Stimulated activated CD4-positive, alpha-beta T cell treated with anti-CD3 and anti-CD28 coated beads, Interleukin-4, amount 100 ng/mL, for 4 hours (primary cell): Measurements from ENCODE around the gene MSLN.
"Not testable (repeated sequence)": the region's sequence is repeated elsewhere in the genome, so short reads cannot be mapped to it uniquely, and the experiment has no call there.

Experiments used
- DNase-seq, 2 experiments: peaks; one replicate each; pipeline ENCODE4 v3.0.0-alpha.2; 2020

MSLN gene

GRCh38 chr16:735982-736453 lies 24.5 kb upstream of the MSLN start:
- DNase-seq, result no peak

GRCh38 chr16:736936-737481 lies 23.5 kb upstream of the MSLN start:
- no peak for DNase-seq

DNA sequence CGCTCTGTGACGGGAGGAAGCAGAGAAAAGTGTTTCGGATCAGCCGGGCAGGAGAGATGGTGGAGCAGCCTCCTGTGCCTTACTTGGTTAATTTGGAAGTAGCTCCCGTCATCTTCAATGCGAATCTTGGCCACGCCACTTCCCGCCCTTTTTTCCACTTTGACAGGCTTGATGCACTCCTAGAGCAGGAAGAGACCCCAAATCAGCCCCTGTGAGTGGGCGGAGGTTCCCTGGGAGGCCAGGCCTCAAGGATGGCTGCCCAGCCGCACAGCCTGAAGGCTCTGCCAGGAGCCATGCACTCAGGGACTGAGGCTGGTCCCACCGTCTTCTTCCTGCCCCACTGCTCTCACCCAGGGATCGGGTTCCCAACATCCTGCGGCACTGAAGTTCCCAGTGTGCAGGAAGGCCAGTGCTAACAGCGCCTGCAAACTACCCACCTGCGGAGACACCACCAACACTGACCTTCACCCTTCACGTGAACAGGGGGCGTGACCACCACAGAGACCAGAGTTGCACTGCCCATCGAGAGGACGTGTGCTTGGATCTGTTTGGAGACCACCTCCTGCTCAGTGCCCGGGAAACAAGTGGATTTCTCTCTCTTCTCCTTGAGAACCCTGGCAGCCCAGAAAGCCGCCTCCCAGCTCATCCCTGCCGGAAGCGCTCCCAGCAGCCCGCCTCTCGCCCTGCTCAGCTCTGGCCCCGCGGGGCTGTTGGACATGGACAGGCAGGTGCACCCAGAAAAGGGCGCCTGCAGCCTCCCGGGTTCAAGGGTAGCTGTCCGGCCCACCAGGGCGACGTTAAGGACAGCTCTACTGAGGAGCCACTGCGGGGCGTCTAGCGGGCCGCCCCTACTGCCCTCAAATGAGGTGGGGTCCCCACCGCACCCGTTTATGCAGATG lies 20.7 kb upstream of the MSLN start:
- DNase-seq, result no peak

- DNase-seq, result no peak
These were observed 20.1 kb upstream of the MSLN start for GRCh38 chr16:740459-740763.

DNA sequence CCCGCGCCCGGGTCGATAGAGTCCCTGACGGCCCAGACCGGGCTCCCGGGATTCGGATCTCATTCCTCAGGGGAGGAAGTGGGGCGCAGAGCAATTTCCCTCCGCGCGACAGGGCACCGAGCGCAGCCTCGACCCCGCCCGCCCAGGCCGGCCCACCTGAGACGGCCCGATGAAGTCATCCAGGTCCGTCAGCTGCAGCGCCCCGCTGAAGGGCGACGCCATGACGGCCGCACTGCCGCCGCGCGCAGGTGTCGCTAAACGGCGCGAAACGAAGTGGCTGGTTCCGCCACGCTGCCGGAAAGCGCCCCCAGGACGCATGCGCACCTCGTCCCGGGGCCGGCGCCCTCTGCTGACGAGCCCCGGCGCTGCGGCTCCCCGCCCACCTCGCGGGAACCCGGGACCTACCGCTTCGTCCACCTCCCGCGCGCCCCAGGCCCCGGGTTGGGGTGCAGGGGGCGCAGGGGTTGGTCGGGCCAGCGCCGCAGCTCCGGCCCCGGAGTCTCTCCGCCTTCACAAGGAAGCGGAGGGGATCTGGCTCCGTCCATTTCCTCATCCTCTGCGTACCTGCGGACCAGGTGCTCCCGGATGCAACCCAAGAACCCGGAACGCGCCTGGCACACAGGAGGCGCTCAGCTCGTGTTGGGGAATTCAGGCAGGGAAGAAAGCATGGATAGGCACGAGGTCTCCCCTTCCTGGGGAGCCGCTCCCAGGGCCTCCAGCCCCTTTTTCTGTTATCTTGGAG lies 19.6 kb upstream of the MSLN start, which contains the start of gene CIAO3:
TSS of gene CIAO3 (minus strand) at position 234 of the 742 bp plus-strand sequence. CDS start at position 222, 12 bp downstream.
- DNase-seq, result peak; percentile 89 to 92

DNA sequence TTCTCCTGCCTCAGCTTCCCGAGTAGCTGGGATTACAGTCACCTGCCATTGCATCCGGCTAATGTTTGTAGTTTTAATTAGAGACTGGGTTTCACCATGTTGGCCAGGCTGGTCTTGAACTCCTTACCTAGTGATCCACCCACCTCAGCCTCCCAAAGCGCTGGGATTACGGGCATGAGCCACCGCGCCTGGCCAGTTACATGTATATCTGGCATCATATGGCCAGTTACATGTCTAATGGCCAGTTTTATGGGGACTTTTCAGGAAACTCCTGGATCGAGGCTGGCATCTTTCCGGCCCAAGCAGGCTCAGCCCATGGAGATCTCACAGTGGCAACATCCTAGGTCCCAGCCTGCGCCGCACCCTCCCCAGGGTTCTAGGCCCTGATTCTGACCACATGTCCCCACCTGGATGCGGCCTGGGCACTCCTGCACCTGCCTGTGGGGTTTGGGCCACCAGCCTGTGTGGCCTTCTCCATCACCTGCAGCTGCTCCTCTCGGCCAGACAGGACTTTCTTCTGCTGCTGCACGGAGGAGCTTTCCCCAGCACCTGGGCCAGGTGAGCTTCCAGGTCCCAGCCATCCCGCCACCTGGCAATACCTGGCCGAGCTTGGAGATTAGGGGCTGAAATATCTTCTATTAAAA lies 18.4 kb upstream of the MSLN start:
- no peak for DNase-seq

GRCh38 chr16:742894-743293 lies 17.6 kb upstream of the MSLN start:
- not testable (repeated sequence) for DNase-seq

GRCh38 chr16:743794-744500 lies 16.6 kb upstream of the MSLN start:
- DNase-seq, result no peak

- DNase-seq, result no peak
These were observed 14.8 kb upstream of the MSLN start for GRCh38 chr16:745739-746138.

DNA sequence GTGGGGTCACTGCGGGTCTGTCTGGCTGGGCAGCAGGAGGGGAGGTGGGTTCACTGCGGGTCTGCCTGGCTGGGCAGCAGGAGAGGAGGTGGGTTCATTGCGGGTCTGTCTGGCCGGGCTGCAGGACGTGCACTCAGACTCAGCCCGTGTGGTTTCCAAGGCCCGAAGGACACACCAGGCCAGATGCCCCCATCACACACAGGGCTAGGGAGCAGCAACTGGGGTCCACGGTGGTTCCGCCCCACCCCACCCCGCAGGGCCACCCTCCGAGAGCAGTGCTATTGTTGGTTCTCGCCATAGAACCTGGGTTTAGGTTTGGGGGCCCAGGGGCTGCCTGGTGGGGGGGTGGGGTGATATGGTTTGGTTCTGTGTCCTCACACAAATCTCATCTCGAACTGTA lies 13.9 kb upstream of the MSLN start:
- DNase-seq, result no peak

GRCh38 chr16:747978-748746 lies 12.4 kb upstream of the MSLN start:
- DNase-seq, result no peak

DNA sequence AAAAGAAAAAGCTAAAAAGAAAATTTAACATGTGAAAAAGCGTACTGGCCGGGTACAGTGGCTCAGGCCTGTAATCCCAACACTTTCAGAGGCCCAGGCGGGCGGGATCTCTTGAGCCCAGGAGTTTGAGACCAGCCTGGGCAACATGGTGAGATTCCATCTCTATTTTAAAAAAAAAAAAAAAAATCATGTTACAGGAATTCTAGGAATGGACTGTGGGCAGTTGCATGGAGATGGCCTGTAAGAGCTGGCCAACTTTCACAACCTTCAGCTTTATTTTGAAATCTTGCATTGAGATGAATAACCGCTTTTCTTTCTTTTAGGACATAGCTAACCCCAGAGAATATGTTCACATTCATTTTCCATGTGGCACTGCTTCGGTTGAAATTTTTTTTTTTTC lies 11.5 kb upstream of the MSLN start:
- DNase-seq, result no peak

GRCh38 chr16:750485-750884 lies 10.0 kb upstream of the MSLN start:
- no peak for DNase-seq

DNA sequence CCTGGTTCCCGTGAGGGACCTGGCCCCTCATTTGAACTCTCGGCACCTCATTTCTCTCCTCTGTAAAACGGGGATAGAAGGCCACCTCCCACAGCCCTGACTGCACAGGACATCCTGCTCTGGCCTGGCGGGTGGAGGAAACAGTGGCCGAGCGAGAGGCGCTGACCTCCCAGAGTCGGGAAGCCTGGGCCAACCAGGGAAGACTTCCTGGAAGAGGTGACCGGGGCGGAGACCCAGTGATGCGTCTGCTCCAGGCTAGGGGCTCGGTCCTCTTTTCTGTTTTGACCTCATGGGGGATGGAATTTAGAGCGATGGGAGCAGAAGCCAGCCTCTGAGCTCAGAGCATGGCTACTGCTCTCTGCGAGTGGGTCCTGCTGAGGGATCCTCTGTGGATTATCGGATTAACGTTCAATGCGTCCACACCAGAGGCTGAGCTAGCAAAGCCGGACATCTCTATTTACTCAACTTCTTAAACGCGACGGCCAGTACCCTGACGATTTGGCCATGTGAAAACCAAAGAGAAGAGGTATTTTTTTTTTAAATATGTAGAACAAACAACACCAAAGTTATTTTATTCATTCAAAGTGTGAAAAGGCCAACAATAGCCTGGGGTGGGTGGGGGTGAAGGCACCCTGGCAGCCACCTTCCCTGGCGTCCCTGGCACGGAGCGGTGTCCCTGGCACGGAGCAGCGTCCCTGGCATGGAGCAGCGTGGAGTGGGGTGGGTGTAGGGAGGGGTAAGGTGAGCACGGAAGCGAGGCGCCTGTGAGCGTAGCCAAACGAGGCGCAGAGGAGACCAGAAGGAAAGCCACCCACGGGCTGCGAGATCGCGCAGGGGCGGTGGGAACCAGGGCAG lies 9.2 kb upstream of the MSLN start:
- no peak for DNase-seq

- DNase-seq, result no peak
These were observed 8.6 kb upstream of the MSLN start for GRCh38 chr16:752007-752312.

DNA sequence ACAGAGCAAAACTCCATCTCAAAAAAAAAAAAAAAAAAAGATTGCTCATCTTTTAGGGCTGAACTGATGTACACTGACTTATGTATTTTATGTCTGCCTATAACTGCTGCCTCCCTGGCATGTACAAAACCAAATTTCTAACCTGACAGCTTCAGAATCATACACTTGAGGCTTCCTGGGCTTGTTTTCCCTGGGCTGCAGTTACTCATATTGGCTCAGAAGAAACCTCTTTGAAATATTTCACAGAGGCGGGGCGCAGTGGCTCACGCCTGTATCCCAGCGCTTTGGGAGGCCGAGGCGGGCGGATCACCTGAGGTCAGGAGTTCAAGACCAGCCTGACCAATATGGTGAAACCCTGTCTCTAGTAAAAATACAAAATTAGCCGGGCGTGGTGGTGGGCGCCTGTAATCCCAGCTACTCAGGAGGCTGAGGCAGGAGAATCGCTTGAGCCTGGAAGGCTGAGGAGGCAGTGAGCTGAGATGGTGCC lies 6.4 kb upstream of the MSLN start:
- DNase-seq, result not testable (repeated sequence)

GRCh38 chr16:754656-755055 lies 5.9 kb upstream of the MSLN start:
- no peak for DNase-seq

DNA sequence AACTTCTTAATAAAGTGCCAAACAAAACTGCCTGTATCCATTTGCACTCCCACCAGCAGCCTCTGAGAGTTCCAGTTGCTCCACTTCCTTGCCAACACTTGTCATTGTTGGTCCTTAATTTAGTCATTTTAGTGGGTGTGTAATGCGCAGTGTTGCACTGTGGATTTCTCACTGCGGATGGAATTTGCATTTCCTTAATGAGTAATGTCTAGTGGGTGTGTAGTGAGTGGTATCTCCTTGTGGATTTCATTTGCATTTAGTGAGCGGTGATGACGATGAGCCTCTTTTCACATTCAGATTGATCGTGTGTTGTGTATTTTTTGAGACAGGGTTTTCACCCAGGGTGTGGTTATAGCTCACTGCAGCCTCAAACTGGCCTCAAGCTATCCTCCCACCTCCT lies 4.1 kb upstream of the MSLN start:
- DNase-seq, result no peak

GRCh38 chr16:759110-759910 lies 1.2 kb upstream of the MSLN start:
- no peak for DNase-seq

GRCh38 chr16:760065-760464 lies 469 bp upstream of the MSLN start:
- no peak for DNase-seq
